GM12878 (cell line): ENCODE data around the gene STXBP3.

Experiments used
- EP300 ChIP-seq, 2 experiments: fragments of 150-350 bp in 1 of 2; IDR thresholded peaks; 2 replicates each; pipeline ENCODE4 v1.6.1; 2011 to 2012; ENCODE audit warnings: low read depth in 2 of 2, low read length in 2 of 2, borderline replicate concordance in 1 of 2, improper control_type of control experiment in 1 of 2, inconsistent platforms in 1 of 2; ENCODE audit not compliant: control insufficient read depth in 1 of 2
- PAX5 ChIP-seq: IDR thresholded peaks from 2 replicates; pipeline ENCODE4 v1.6.1; 2011; ENCODE audit warnings: low read depth, low read length, borderline replicate concordance

- TF ChIP-seq EP300 (IDR thresholded peaks at IDR 0.05; ENCODE audit: borderline replicate concordance in 1 of 2, control insufficient read depth in 1 of 2, low read depth in 2 of 2, low read length in 2 of 2) = no peak
- no peak for TF ChIP-seq PAX5
These were observed 66.9 kb downstream of the STXBP3 start for GRCh38 chr1:108813326-108813725.
